Right renal cortex interstitium (tissue), 3 donors: ENCODE results near the gene SLC10A1. TPM values are rescaled to one million over a fixed set of nuclear protein-coding genes. Genes with fewer than 3 reads are reported as not detected.
"Not testable (repeated sequence)": the region's sequence is repeated elsewhere in the genome, so short reads cannot be mapped to it uniquely, and the experiment has no call there.

ENCODE experiments used
- DNase-seq, 3 donors: peaks; one replicate each; pipeline ENCODE4 v3.0.0-alpha.2; 2013; ENCODE audit warnings: low read depth in 3 of 3, low spot score in 2 of 3
- polyA plus RNA-seq, 3 donors: library from polyadenylated mRNA; unstranded; fragments of 120-200 nt; gene quantifications; one replicate each; pipeline ENCODE4 v1.2.1, GENCODE V29; 2013; ENCODE audit not compliant: insufficient read length in 3 of 3

The SLC10A1 gene
- under 1 TPM in 1 of 3 donors, not detected in 2; 0.24 TPM for polyA plus RNA-seq

DNA sequence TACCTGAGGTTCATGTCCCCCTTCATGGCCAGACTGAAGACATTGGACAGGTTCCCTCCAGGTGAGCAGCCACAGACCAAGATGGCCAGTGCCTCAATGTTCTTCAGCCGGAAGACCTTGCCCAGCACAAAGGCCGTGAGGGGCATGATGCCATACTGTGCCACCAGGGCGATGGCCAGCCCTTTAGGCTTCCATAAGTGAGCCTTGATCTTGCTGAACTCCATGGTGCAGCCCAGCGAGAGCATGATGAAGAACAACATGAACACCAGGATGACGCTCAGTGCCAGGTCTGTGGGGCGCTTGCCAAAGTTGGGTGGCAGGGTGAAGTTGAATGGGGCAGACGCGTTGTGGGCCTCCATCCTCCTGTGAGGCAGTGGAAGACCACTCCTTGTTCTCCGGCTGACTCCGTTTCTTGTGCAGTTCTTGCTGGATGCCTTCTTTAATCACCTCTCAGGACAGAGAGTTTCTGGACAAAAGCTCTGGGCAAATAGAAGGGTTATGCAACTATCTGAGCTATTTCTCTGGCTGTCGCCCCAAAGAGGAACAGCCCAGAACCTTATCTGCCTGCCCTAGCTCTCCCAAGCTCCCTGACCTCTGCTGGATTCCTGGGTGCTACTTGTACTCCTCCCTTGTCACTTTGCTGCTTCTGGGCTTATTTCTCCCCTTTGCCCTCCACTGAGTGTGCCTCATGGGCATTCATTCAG lies at the start of gene SLC10A1:
Gene SLC10A1 (minus strand): TSS at position 445 of the 704 bp plus-strand sequence. CDS start 86 bp downstream, at position 359.
- no peak for DNase-seq

DNA sequence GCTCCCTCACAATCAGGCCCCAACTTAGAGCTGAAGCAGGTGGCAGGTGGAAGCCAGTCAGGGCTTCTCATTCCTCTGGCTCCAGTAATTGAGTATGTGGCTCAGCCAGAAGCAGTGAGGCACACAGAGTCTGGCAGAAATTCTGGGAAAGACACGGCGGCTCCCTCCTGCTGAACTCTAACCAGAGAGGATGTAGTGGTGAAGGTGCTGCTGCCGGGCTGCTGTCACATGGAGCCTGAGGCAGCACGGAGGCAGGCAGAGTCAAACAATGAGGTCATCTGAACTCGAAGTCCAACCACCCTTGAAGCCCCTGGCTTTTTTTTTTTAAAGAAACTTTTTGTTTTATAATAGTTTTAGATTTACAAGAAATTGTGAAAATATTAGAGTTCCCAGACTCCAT lies 48.7 kb upstream of the SLC10A1 start:
- DNase-seq: no peak

DNA sequence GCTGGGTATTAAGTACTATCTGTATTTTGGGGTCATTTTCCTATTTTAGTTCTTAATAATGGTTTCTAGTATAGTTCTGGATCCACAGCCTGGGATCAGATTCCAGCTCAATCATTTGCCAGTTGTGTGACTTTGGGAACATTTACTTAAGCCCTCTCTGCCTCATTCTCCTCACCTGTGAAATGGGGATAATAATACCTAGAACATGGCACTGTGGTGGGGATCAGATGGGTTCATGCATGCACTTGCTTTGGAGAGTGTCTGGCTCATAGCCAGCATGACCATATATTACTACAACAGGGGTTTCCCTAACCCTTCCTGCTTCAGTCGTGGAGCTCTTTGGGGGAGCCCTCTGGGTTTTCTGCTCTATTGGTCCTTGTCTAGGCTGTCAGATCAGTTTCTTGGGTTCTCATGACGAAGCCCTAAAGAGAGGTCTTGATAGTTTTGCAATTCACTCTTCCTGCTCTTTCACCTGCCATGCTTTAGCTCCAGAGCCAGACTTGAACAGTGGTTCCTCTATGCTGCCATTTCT lies 48.1 kb upstream of the SLC10A1 start:
- no peak for DNase-seq

DNA sequence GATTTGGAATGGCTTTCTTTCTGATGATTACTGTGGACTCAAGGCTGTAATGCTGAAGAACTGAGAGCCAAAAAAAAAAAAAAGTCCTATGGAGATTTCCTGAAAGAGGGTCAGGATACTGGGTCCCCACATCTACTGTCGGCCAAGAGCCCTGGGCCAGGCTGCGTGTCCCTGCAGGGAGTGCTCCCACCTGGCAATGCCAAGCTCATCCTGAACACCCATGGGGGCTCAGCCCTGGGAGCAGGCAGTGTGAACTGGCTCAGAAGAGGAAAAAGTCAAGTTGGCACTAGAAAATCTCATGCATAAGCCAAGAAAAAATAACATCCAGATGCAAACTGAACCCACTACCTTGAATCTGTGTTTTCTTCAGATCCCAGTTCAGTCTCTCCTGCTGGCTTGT lies 47.1 kb upstream of the SLC10A1 start:
- no peak for DNase-seq

DNA sequence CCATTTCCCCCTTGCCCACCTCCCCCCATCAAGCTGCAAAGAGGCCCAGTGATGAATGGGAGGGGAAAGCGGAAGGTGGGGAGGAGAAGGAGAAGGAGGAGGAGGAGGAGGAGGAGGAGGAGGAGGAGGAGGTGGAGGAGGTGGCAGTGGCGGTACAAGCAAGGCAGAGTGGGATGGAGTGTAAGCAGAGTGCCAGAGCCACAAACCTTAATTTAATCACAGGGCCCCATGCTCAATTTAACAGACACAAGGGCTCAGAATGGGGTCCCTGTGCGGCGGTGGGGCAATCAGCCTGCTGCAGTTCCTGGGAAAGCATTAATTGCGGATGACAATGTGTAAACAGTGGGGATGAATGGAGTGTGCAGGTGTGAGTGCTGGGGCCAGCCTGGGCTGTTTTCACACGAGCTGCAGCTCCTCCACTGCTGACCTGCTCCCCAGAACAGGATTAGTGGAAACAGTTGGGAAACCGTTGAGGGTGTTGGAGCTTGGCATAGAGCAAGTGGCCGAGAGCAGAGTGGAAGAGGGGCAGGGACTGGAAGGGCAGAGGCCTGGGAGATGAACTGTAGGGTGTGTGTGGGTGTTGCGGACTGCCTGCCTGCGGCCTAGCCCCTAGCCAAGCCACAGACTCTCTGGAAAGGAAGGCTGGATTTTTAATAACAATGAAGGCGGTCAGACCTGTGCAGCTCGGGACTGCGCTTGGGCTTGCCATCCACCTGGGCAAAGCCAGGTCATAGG lies 45.8 kb upstream of the SLC10A1 start:
- no peak for DNase-seq

DNA sequence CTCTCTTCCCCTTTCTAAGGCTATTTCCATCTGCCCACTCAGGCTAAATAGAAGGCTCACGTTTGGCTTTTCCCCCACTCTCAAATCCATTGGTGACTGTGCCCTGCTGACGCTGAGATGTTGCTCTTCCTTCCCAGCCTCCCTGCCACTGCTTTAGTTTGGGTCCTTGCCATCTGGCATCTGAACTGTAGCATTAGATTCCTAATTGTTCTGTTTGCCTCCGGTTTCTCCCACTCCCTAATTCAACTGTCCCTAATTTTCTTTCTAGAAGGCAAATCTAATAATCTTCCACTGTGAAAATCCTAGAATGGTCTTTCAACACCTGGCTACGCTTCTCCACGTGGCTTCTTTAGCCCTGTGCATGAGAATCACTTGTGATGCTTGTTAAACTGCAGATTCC lies 44.6 kb upstream of the SLC10A1 start:
- DNase-seq: no peak

DNA sequence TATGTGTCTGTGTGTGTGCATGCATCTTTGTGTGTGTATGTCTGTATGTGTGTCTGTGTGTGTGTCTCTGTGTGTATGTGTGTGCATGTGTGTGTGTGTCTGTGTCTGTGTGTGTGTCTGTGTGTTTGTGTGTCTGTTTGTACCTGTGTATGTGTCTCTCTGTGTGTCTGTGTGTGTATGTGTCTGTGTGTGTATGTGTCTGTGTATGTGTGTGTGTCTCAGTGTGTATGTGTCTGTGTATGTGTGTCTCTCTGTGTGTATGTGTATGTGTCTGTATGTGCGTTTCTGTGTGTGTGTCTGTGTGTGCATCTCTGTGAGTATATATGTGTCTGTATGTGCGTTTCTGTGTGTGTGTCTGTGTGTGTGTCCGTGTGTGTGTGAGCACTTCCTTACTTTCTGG lies 42.6 kb upstream of the SLC10A1 start:
- no peak for DNase-seq

DNA sequence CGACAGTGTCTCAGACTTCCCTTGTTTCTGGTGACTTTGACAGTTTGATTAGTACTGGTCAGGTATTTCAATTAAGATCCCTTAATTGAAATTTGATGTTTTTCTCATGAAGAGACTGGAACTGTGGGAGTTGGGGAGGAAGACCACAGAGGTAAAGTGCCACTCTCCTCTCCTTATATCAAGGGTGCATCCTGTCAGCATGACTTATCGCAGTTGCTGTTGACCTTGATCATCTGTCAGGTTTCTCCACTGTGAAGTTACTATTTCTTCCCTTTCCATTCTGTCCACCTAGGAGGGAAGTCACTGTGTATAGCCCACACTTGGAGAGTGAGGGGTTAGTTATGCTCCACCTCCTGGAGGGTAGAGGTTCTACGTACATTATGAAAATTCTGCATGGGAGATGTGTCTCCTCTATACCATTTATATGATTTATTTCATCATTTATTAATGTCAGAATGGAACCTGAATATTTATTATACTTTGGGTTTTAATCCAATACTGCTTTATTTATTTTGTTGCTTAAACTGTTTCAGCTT lies 41.9 kb upstream of the SLC10A1 start:
- no peak for DNase-seq

DNA sequence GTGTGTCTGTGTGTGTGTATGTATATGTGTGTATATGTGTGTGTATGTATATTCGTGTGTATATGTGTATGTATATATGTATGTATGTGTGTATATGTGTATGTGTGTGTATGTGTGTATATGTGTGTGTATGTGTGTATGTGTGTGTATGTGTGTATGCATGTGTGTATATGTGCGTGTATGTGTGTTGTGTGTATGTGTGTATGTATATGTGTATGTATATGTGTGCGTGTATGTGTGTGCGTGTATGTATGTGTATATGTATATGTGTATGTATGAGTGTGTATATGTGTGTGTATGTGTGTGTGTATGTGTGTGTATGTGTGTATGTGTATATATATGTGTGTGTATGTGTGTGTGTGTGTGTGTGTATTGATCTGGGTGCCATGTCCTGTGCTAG lies 31.8 kb upstream of the SLC10A1 start:
- no peak for DNase-seq

DNA sequence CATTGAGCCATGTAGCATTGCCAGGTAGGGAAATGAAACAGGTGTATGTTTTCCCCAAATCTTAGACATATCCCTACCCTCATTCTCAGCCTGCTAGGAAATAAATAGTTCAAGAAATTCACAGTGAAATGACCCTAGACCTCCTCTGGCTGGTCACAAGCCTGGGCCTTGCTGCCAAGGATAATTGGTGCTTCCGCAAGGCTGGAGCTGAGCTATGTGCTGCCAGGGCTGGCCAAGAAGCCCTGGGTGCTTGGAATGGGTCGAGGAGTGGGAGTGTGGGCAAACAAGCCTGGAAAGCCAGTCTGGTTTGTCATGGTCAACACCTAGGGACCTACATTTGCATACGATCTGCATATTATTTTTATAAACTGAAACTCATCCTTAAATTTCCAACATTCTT lies 31.3 kb upstream of the SLC10A1 start:
- DNase-seq: no peak

DNA sequence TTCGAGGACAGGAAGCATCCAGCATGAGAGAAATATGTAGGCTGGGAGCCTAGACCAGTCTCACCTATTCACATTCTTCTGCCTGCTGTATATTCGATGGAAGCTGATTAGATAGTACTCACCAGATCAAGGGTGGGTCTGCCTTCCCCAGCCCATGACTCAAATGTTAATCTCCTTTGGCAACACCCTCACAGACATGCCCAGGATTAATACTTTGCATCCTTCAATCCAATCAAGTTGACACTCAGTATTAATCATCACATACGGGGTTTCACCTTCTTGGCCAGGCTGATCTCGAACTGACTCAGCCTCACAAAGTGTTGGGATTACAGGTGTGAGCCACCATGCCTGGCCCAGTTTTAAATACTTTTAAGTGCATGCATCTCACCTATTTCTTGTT lies 30.5 kb upstream of the SLC10A1 start:
- no peak for DNase-seq

DNA sequence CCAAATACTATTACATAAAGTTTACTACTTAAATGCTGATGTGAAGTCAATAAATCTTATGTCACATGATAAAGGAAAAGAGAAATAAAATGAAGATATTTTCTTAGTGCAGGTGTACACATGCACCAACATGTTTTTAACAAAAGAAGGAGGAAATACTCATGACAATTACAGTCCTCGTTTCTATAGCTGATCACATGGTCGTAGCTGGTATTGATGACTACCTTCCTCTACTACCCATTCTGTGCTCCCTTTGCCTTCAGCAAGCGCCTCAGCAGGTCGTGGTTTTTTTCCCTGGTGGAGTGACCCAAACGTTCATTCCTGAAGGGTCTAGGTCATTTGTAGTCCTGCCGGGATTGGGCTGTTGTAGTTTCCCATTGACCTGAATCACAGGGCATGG lies 25.4 kb upstream of the SLC10A1 start:
- DNase-seq: no peak

DNA sequence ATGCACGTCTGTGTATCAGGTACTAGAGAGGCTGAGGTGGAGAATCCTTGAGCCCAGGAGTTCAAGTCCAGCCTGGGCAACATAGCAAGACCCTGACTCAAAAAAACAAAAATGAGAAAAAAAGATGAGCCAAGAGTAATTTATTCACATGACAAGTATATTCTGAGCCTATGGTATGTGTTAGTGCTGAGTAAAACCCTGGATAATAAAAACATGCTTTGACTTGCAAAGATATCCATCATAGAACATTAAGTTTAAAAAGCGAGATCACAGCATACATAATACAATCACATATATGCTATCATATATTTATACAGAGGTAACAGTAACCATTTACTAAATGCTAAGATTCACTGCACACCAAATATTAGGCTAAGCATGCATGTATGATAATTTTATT lies 23.9 kb upstream of the SLC10A1 start:
- DNase-seq: no peak

DNA sequence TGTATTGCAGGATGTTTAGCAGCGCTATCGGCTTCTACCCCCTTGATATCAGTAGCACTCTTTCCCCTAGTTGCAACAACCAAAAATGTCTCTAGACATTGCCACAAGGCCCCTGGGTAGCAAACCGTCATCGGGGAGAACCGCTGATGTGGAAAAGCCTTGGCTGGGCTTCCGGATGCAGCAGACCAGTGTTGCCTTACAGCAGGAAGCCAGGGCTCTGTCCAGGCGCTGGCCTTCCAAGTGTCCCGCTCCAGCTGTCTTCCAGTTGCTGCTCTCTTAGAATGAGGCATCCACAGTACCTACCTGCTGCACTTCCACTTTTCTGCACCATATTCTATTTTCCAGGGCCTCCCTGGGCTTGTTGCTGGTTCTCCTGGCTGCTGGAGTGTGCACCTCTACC lies 22.6 kb upstream of the SLC10A1 start:
- no peak for DNase-seq

DNA sequence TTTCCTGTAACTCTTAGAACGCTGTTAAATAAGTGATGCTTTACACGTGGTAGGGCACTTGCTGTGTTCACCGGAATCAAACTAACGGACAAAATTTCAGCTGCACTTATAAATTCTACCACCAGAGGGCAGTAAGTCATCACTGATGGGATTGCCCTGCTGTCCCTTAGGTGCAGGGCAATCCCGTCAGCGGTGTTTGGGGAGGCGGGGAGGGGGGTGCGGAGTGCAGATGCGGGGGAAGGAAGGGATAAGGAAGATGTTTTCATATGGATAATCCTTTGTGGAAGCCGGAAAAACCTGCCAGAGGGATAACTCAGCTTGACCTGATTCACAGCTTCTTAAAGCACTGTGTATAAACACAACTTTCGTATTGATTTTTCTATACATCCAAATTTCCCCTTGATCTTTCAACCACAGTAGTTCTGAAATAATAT lies 21.7 kb upstream of the SLC10A1 start:
- peak; percentile 57 to 68 (median 58) for DNase-seq

DNA sequence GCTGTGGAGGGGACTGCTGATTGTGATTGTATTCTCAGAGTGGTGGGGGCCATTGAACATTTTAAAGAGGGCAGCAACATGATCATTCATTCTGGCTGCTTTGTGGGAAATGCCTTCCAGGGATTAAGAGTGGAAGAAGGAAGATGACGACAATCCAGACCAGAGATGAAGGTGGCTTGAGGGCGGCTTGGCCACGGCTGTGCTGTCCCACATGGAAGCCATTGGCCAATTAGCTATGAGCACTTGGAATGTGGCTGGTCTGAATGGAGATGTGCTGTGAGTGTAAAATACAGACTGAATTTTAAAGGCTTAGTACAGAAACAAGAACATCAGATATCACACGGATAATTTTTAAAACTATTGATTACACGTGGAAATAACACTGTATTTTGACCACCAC lies 19.2 kb upstream of the SLC10A1 start:
- DNase-seq: no peak

DNA sequence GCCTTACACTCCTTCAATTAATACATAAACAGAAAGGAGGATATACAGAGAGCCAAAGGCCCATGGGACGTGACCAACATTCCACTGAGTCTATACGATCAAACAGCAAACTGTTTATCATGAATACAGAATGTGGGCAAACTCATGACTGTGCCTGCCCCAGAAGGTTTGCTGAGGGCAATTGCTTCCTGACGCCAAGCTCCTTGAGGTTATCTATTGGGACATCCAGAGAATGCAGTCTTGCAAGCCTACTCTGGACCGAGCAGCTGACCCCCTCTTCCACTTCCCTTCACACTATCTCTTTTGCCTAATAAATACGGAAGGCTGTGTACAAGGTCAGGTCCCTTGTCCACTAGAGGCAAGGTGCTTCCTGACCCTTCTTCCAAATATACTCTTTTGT lies 18.5 kb upstream of the SLC10A1 start:
- DNase-seq: no peak

DNA sequence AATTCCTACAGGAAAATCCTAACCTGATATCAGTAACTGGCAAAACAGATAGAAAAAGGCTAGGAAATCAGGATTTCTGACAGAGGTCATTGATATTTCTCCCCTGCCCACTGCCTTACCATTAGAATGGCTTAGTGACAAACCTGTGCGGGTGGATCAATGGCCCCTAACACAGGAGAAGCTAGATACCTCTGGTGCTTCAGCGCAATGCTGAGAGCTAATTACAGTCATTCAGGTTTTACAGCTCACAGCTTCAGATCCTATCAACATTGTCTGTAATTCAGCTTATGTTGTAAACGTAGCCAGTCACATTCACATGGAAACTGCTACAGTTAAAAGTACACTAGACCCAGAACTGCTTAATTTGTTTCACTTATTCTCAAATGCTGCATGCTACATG lies 17.4 kb upstream of the SLC10A1 start:
- no peak for DNase-seq

DNA sequence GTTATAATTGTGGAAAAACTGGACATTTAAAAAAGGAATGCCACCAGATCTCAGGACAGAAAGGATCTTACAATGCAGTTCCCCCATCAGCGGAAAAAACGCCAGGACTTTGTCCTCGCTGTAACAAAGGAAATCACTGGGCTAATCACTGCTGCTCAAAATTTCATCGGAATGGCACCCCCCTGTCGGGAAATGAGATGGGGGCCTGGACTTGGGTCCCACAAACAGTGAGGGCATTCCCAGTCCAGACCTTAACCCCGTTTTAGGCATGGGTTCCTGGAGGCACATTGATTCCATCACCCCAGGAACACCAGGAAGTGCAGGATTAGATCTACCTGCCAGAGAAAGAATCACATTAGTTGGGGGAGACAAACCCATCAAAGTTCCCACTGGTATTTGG lies 16.3 kb upstream of the SLC10A1 start:
- not testable (repeated sequence) for DNase-seq

DNA sequence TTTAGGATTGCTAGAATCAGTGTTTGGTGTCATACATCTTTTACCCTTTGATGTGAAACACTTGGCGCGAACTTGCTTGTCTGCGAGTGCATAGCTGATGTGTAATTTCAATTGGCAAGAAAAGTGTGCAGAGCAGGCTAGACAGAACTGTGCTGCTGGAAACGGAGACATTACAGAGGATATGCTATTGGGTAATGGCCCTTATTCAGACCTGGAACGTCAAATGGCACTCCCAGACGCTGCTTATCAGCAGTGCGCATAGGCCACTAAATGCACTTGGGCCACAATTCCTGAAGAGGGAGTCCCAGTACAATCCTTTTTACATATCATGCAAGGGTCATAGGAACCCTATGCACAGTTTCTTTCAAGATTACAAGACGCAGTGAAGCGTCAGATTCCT lies 15.7 kb upstream of the SLC10A1 start:
- DNase-seq: no peak

DNA sequence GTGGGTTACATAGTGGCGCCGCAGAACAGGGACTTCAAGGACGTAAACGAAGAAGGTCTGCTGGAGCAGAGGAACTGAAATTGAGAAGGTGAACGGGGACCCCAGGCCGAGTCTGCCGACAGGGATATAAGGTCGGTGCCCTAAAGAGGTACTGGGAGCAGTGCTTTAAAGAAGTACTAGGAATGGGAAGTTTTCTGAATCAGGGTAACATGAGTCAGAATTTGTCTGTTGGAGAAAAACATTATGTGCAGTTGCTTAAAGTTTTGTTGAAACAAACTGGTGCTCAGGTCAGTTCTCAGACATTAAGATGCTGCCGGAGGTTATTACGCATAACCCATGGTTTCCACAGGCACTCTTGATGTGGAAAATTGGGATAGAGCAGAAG lies 14.8 kb upstream of the SLC10A1 start:
- no peak for DNase-seq
